ENCODE results near the gene ELANE.

The ELANE gene

GRCh38 chr19:811506-812048 lies 40.5 kb upstream of the ELANE start:
- TF ChIP-seq, protein P1, sequence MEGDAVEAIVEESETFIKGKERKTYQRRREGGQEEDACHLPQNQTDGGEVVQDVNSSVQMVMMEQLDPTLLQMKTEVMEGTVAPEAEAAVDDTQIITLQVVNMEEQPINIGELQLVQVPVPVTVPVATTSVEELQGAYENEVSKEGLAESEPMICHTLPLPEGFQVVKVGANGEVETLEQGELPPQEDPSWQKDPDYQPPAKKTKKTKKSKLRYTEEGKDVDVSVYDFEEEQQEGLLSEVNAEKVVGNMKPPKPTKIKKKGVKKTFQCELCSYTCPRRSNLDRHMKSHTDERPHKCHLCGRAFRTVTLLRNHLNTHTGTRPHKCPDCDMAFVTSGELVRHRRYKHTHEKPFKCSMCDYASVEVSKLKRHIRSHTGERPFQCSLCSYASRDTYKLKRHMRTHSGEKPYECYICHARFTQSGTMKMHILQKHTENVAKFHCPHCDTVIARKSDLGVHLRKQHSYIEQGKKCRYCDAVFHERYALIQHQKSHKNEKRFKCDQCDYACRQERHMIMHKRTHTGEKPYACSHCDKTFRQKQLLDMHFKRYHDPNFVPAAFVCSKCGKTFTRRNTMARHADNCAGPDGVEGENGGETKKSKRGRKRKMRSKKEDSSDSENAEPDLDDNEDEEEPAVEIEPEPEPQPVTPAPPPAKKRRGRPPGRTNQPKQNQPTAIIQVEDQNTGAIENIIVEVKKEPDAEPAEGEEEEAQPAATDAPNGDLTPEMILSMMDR (IDR thresholded peaks at IDR 0.05; ENCODE audit: insufficient read depth, low read depth, low read length, missing control alignments) = no peak
- no peak overlapping the region for H3K4me3 ChIP-seq (ENCODE audit: low read depth, low read length)
- DNase-seq (ENCODE audit: low read depth) = no peak

GRCh38 chr19:812049-812746 lies 39.9 kb upstream of the ELANE start:
- DNase-seq (ENCODE audit: low read depth) = no peak
- TF ChIP-seq, protein P1 (IDR thresholded peaks at IDR 0.05; ENCODE audit: insufficient read depth, low read depth, low read length, missing control alignments) = no peak
- no peak overlapping the region for H3K4me3 ChIP-seq (ENCODE audit: low read depth, low read length)

GRCh38 chr19:812747-813218 lies 39.3 kb upstream of the ELANE start:
- H3K4me3 ChIP-seq (ENCODE audit: low read depth, low read length) = no peak overlapping the region
- TF ChIP-seq, protein P1 (IDR thresholded peaks at IDR 0.05; ENCODE audit: insufficient read depth, low read depth, low read length, missing control alignments) = no peak
- DNase-seq (ENCODE audit: low read depth) = no peak

- DNase-seq (ENCODE audit: low read depth) = no peak
- no peak overlapping the region for H3K4me3 ChIP-seq (ENCODE audit: low read depth, low read length)
- TF ChIP-seq, protein P1 (IDR thresholded peaks at IDR 0.05; ENCODE audit: insufficient read depth, low read depth, low read length, missing control alignments) = no peak
Observed at GRCh38 chr19:813219-814151, 38.6 kb upstream of the ELANE start.

GRCh38 chr19:814152-815078 lies 37.7 kb upstream of the ELANE start:
- no peak overlapping the region for H3K4me3 ChIP-seq (ENCODE audit: low read depth, low read length)
- TF ChIP-seq, protein P1 (IDR thresholded peaks at IDR 0.05; ENCODE audit: insufficient read depth, low read depth, low read length, missing control alignments) = no peak
- DNase-seq (ENCODE audit: low read depth) = no peak

All from GM12865 (cell line).